ENCODE results near the gene CSF1.

GRCh38 chr1:109890115-109890953 lies 20.3 kb upstream of the CSF1 start:
- no peak for TF ChIP-seq RAD21 (CRISPR knock-in tag; IDR thresholded peaks at IDR 0.05)
- TF ChIP-seq FOXO1 (CRISPR knock-in tag; IDR thresholded peaks at IDR 0.05), result no peak
- TF ChIP-seq ZNF362 (CRISPR knock-in tag; IDR thresholded peaks at IDR 0.05; ENCODE audit: borderline replicate concordance), result no peak
- no peak for TF ChIP-seq AKAP8 (CRISPR knock-in tag; IDR thresholded peaks at IDR 0.05)

Measured in HepG2 (cell line).